ENCODE results near the gene RPL31.

- no peak for TF ChIP-seq ZKSCAN8 (CRISPR knock-in tag; IDR thresholded peaks at IDR 0.05)
- no peak for TF ChIP-seq FOXK1 (CRISPR knock-in tag; IDR thresholded peaks at IDR 0.05; ENCODE audit: borderline replicate concordance)
- no peak for TF ChIP-seq EZH2 (IDR thresholded peaks at IDR 0.05; ENCODE audit: borderline replicate concordance, low read depth, low read length)
- no peak for TF ChIP-seq ARNT (IDR thresholded peaks at IDR 0.05)
- TF ChIP-seq PTTG1 (tag; IDR thresholded peaks at IDR 0.05; ENCODE audit: low read depth) = no peak
- TF ChIP-seq NRF1 (conservative IDR thresholded peaks at IDR 0.05 in 1 of 2, IDR thresholded peaks at IDR 0.05 in 1 of 2) = no peak
- TF ChIP-seq RAD21 (CRISPR knock-in tag; conservative IDR thresholded peaks at IDR 0.05 in 1 of 2, IDR thresholded peaks at IDR 0.05 in 1 of 2) = no peak
These were observed 26.0 kb upstream of the RPL31 start for GRCh38 chr2:100976061-100976460.
